Stimulated activated CD8-positive, alpha-beta memory T cell treated with anti-CD3 and anti-CD28 coated beads, Interleukin-15, amount 100 ng/mL, for 4 hours (primary cell): ENCODE measurements around the gene FBXL14.

ENCODE experiments used
- DNase-seq, 2 donors: peaks; one replicate each; pipeline ENCODE4 v3.0.0-alpha.2; 2020; ENCODE audit warnings: low read depth in 2 of 2

FBXL14 gene

GRCh38 chr12:1594261-1595025, at the start of gene FBXL14:
TSS of gene FBXL14 (minus strand) at chr12:1594581. CDS start at chr12:1594066, 515 bp downstream.
- peak; percentile 76 to 80 for DNase-seq

- DNase-seq: no peak
These were observed 49.6 kb upstream of the FBXL14 start for GRCh38 chr12:1643905-1644533.

- no peak for DNase-seq
These were observed 48.7 kb upstream of the FBXL14 start for GRCh38 chr12:1643043-1643442.

GRCh38 chr12:1642513-1642912, 48.1 kb upstream of the FBXL14 start:
- no peak for DNase-seq

- no peak for DNase-seq
These were observed 46.2 kb upstream of the FBXL14 start for GRCh38 chr12:1640328-1641234.

GRCh38 chr12:1639538-1639937, 45.2 kb upstream of the FBXL14 start:
- no peak for DNase-seq

GRCh38 chr12:1638203-1638602, 43.8 kb upstream of the FBXL14 start:
- DNase-seq: no peak

- no peak for DNase-seq
These were observed 41.1 kb upstream of the FBXL14 start for GRCh38 chr12:1635301-1636095.

- DNase-seq: peak; percentile 17 to 20
These were observed 40.3 kb upstream of the FBXL14 start for GRCh38 chr12:1634590-1635191.

GRCh38 chr12:1634149-1634548, 39.8 kb upstream of the FBXL14 start:
- no peak for DNase-seq

GRCh38 chr12:1633459-1633858, 39.1 kb upstream of the FBXL14 start:
- no peak for DNase-seq

- DNase-seq: no peak
These were observed 38.3 kb upstream of the FBXL14 start for GRCh38 chr12:1632702-1633101.

- no peak for DNase-seq
These were observed 36.6 kb upstream of the FBXL14 start for GRCh38 chr12:1630827-1631591.

GRCh38 chr12:1630133-1630826, 35.9 kb upstream of the FBXL14 start:
- DNase-seq: no peak

- no peak for DNase-seq
These were observed 35.2 kb upstream of the FBXL14 start for GRCh38 chr12:1629338-1630132.

GRCh38 chr12:1628666-1629337, 34.4 kb upstream of the FBXL14 start, which contains the start of gene WNT5B:
TSS of gene WNT5B (plus strand) at chr12:1629231. CDS start at chr12:1631355, 2,124 bp downstream.
- DNase-seq: no peak

- no peak for DNase-seq
These were observed 28.0 kb upstream of the FBXL14 start for GRCh38 chr12:1622406-1622805.

GRCh38 chr12:1620092-1620491, 25.7 kb upstream of the FBXL14 start:
- DNase-seq: no peak
